ENCODE measurements around the gene CETN3.

DNA sequence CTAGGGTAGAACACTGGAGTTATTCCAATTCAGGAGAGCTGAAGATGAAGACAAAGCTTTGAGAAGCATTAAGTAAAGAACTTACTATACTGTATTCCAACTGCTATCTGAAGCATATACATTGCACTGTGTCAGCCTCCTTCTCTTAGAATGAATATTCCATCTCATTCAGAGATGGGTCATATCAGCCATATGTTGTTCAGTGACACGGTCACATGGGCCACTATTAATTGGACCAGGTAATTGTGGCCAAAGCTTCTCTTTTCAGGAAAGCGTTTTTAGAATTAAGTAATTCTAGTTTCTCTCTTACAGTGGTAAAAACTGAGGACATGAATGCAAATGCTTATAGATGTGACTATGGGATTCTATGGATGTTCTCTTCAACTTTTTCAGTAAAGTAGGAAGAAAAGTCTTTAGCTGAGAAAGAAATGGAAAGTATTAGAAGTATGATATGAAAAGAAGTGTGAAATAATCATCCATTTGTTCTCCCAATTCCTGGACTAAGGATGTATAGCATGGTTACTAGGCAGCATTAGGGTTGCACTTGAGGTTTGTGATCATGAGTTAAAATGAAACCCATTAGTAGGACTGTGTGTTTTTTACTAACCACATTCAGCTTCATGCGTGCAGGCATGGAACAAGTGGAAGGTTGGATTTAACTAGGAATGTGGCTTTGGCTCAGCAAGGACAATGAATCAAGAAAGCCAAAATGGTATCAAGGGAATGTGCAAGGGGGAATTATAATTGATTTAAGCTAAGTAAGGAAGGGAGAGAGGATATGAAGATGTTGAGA is 40.9 kb downstream of the CETN3 start:
- TF ChIP-seq CTCF (IDR thresholded peaks at IDR 0.05) (no peak), POLR2A (IDR thresholded peaks at IDR 0.05) (no peak)

All from body of pancreas (tissue), 4 donors.